Karpas-422 (cell line): Measurements from ENCODE around the gene UST. TPM values are rescaled to one million over a fixed set of nuclear protein-coding genes. Genes with fewer than 3 reads are reported as not detected.

Source experiments
- DNase-seq: peaks from one replicate; pipeline ENCODE4 v3.0.0-alpha.2; 2015
- H2AFZ ChIP-seq: fragments of 200-600 bp; sonication (generic); 2 replicates; pipeline ENCODE4 v1.6.1; 2014; ENCODE audit warnings: antibody characterized with exemption, low read length, mixed read lengths
- H3K27ac ChIP-seq: fragments of 200-600 bp; sonication (generic); 2 replicates; pipeline ENCODE4 v1.5.1; 2014; ENCODE audit warnings: mild to moderate bottlenecking, low read length, moderate library complexity
- H3K27me3 ChIP-seq: fragments of 200-600 bp; sonication (generic); 2 replicates; pipeline ENCODE4 v1.6.1; 2014; ENCODE audit warnings: low read length, mixed read lengths
- H3K36me3 ChIP-seq: fragments of 200-600 bp; sonication (generic); 2 replicates; pipeline ENCODE4 v1.6.1; 2014; ENCODE audit warnings: low read length, mixed read lengths; ENCODE audit not compliant: insufficient read depth
- H3K4me1 ChIP-seq: fragments of 200-600 bp; sonication (generic); 2 replicates; pipeline ENCODE4 v1.6.1; 2014; ENCODE audit warnings: mild to moderate bottlenecking, low read length, mixed read lengths
- H3K4me2 ChIP-seq: fragments of 200-600 bp; sonication (generic); 2 replicates; pipeline ENCODE4 v1.6.1; 2014; ENCODE audit warnings: low read length, low read depth, mild to moderate bottlenecking; ENCODE audit not compliant: poor library complexity, severe bottlenecking
- H3K4me3 ChIP-seq: fragments of 200-600 bp; sonication (generic); 2 replicates; pipeline ENCODE4 v1.5.1; 2014; ENCODE audit warnings: mild to moderate bottlenecking, antibody characterized with exemption, low read length, mixed read lengths
- H3K79me2 ChIP-seq: fragments of 200-600 bp; sonication (generic); 2 replicates; pipeline ENCODE4 v1.6.1; 2014; ENCODE audit warnings: mild to moderate bottlenecking, low read length, mixed read lengths
- H3K9ac ChIP-seq: fragments of 200-600 bp; sonication (generic); 2 replicates; pipeline ENCODE4 v1.6.0; 2014; ENCODE audit warnings: low read length
- H3K9me2 ChIP-seq: fragments of 200-600 bp; sonication (generic), shearing (Covaris generic); replicated peaks from 2 replicates; pipeline ENCODE4 v1.6.0; 2014; ENCODE audit warnings: mild to moderate bottlenecking, low read length, moderate library complexity; ENCODE audit not compliant: insufficient read depth
- H3K9me3 ChIP-seq: fragments of 300-700, 200-600 bp; sonication (generic); 2 replicates; pipeline ENCODE4 v1.6.1; 2014; ENCODE audit warnings: low read length, mixed read lengths
- H4K20me1 ChIP-seq: fragments of 200-600 bp; sonication (generic); 2 replicates; pipeline ENCODE4 v1.6.1; 2014; ENCODE audit warnings: mild to moderate bottlenecking, antibody characterized with exemption, low read length, low read depth; ENCODE audit not compliant: insufficient read depth
- total RNA-seq: library from RNA; depleted of rRNA; stranded (reverse); fragments of >200 nt; shearing (Covaris generic); gene quantifications from 2 replicates; pipeline ENCODE4 v1.2.3, GENCODE V29; 2014; ENCODE audit warnings: low replicate concordance

UST gene
- total RNA-seq, 1 experiment from 2014 or later: 0.15 TPM

- Histone ChIP-seq H3K4me2 (no peak overlapping the region), H3K9me3 (no peaks in the 10 kb centered on the region), H3K79me2 (no peaks in the 10 kb centered on the region), H3K4me3 (no peak overlapping the region), H3K36me3 (no peaks in the 10 kb centered on the region), H3K9ac (no peak overlapping the region), H3K27me3 (no peaks in the 10 kb centered on the region), H3K27ac (no peak overlapping the region), H3K9me2 (no peaks in the 10 kb centered on the region), H3K4me1 (0 out of 2 replicates have a peak, but pooled peaks cover 2% of the 10 kb centered on the region), H2AFZ (no peak overlapping the region), H4K20me1 (no peaks in the 10 kb centered on the region)
- DNase-seq: no peak
These were observed 338.2 kb downstream of the UST start for GRCh38 chr6:149084808-149085556.

- Histone ChIP-seq H3K4me3 (no peak overlapping the region), H3K9me2 (no peaks in the 10 kb centered on the region), H3K4me1 (0 out of 2 replicates have a peak, but pooled peaks cover 2% of the 10 kb centered on the region), H3K27me3 (no peaks in the 10 kb centered on the region), H3K9ac (no peak overlapping the region), H3K36me3 (no peaks in the 10 kb centered on the region), H3K4me2 (no peak overlapping the region), H3K79me2 (no peaks in the 10 kb centered on the region), H2AFZ (no peak overlapping the region), H4K20me1 (no peaks in the 10 kb centered on the region), H3K27ac (no peak overlapping the region), H3K9me3 (no peaks in the 10 kb centered on the region)
- no peak for DNase-seq
These were observed 338.7 kb downstream of the UST start for GRCh38 chr6:149085557-149085938.

DNA sequence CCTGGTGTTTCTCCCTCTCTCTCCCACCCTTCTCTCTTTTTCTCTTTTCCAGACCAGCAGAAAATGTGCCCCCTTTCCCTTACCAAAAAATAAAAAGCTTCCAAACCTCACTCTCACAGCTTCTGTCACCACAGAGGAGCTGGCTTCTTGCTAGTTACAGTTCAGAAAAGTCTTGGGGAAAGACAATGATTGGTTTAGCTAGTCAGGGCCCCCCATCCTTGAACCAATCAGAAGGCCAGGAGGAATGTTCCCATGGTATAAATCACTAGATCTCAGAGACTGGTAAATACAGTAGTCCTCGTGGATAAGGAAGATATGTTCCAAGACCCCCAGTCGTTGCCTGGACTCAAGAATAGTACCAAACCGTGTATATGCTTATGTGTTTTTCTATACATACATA lies 339.5 kb downstream of the UST start:
- no peaks in the 10 kb centered on the region for H3K79me2 ChIP-seq
- no peak overlapping the region for H3K27ac ChIP-seq
- no peak overlapping the region for H3K9ac ChIP-seq
- H3K4me2 ChIP-seq: no peak overlapping the region
- DNase-seq: no peak
- no peaks in the 10 kb centered on the region for H4K20me1 ChIP-seq
- H3K4me1 ChIP-seq: 0 out of 2 replicates have a peak, but pooled peaks cover 2% of the 10 kb centered on the region
- H2AFZ ChIP-seq: no peak overlapping the region
- no peaks in the 10 kb centered on the region for H3K27me3 ChIP-seq
- H3K4me3 ChIP-seq: no peak overlapping the region
- H3K36me3 ChIP-seq: no peaks in the 10 kb centered on the region
- no peaks in the 10 kb centered on the region for H3K9me3 ChIP-seq
- H3K9me2 ChIP-seq: no peaks in the 10 kb centered on the region

GRCh38 chr6:149087898-149088297 lies 341.1 kb downstream of the UST start:
- Histone ChIP-seq H2AFZ (no peak overlapping the region), H3K9ac (no peak overlapping the region), H3K27me3 (no peaks in the 10 kb centered on the region), H3K79me2 (no peaks in the 10 kb centered on the region), H3K9me3 (no peaks in the 10 kb centered on the region), H3K4me1 (no peaks in the 10 kb centered on the region), H3K36me3 (no peaks in the 10 kb centered on the region), H3K27ac (no peak overlapping the region), H3K4me3 (no peak overlapping the region), H3K4me2 (no peak overlapping the region), H3K9me2 (no peaks in the 10 kb centered on the region), H4K20me1 (no peaks in the 10 kb centered on the region)
- DNase-seq: no peak

DNA sequence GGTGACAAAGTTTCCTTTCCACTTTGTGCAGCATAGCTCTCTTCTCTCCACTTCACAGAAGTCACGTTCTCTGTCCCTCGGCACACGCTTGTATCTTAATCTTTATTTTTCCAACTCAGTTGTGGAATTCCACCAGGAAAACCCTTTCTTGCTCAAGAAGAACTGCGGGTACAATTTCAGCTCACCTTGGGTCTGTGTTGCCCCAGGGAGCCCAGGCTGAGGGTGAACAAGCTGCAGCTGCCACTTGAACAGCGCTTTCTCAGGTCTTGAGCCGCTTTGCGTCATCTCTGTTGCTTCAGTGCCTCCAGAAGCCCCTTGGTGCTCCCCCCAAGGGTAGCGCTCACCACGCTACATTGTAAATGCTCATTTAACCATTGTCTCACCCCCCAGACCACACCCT lies 341.5 kb downstream of the UST start:
- H3K79me2 ChIP-seq: no peaks in the 10 kb centered on the region
- H3K4me2 ChIP-seq: no peak overlapping the region
- no peaks in the 10 kb centered on the region for H3K36me3 ChIP-seq
- no peak overlapping the region for H2AFZ ChIP-seq
- H3K27me3 ChIP-seq: no peaks in the 10 kb centered on the region
- no peaks in the 10 kb centered on the region for H4K20me1 ChIP-seq
- no peak overlapping the region for H3K4me3 ChIP-seq
- H3K9me2 ChIP-seq: no peaks in the 10 kb centered on the region
- no peak for DNase-seq
- no peaks in the 10 kb centered on the region for H3K4me1 ChIP-seq
- no peaks in the 10 kb centered on the region for H3K9me3 ChIP-seq
- H3K9ac ChIP-seq: no peak overlapping the region
- no peak overlapping the region for H3K27ac ChIP-seq

GRCh38 chr6:149089510-149089909 lies 342.7 kb downstream of the UST start:
- Histone ChIP-seq H3K79me2 (no peaks in the 10 kb centered on the region), H3K9me3 (no peaks in the 10 kb centered on the region), H3K9ac (no peak overlapping the region), H4K20me1 (no peaks in the 10 kb centered on the region), H3K36me3 (no peaks in the 10 kb centered on the region), H3K4me3 (no peak overlapping the region), H3K4me2 (no peak overlapping the region), H2AFZ (no peak overlapping the region), H3K27ac (no peak overlapping the region), H3K27me3 (no peaks in the 10 kb centered on the region), H3K4me1 (no peaks in the 10 kb centered on the region), H3K9me2 (no peaks in the 10 kb centered on the region)
- no peak for DNase-seq

DNA sequence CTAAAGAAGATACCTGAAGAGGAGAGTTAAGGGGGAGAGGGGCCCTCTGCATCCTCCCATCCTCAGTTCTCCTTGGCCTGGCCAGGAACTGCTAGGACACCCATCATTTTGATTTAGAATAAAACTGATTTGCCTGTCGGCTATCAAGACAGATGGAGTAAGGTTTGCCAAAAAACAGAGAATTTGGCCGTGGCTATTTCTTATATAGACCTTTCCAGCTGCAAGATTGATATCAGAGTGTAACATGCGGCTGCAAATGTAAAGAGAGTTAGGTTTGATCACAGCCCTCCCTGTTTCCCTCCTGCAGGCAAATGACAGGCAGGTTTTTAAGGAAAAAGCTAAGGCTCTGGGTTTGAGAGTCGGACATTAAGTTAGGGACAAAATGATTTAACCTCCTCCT lies 344.1 kb downstream of the UST start:
- H3K36me3 ChIP-seq: no peaks in the 10 kb centered on the region
- no peaks in the 10 kb centered on the region for H3K79me2 ChIP-seq
- no peak overlapping the region for H3K27ac ChIP-seq
- no peak for DNase-seq
- H2AFZ ChIP-seq: no peak overlapping the region
- no peak overlapping the region for H3K9ac ChIP-seq
- no peaks in the 10 kb centered on the region for H3K4me1 ChIP-seq
- H3K4me3 ChIP-seq: no peak overlapping the region
- no peak overlapping the region for H3K4me2 ChIP-seq
- H4K20me1 ChIP-seq: no peaks in the 10 kb centered on the region
- no peaks in the 10 kb centered on the region for H3K9me3 ChIP-seq
- no peaks in the 10 kb centered on the region for H3K27me3 ChIP-seq
- H3K9me2 ChIP-seq: no peaks in the 10 kb centered on the region

DNA sequence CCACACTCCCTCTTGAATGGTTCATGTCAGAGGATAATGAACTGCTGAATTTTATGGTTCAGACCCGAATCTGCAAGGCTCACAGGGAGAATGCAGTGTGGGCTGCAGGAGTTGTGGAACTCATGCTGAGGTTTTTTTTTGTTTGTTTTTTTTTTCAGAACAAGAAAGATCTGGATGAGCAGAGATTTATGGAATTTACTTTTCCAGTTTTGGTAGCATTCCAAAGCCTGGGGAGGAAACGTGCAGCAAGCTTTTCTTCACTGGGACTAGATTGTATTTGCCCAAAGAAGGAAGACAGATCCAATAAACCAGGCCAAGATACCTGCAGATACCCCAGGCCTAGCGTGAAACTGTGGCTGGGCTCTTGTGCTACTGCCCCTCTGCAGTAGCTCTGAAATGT lies 346.8 kb downstream of the UST start:
- Histone ChIP-seq H3K4me1 (no peaks in the 10 kb centered on the region), H3K4me2 (no peak overlapping the region), H2AFZ (no peak overlapping the region), H3K36me3 (no peaks in the 10 kb centered on the region), H3K9me3 (no peaks in the 10 kb centered on the region), H3K27me3 (no peaks in the 10 kb centered on the region), H3K4me3 (no peak overlapping the region), H3K9ac (no peak overlapping the region), H4K20me1 (no peaks in the 10 kb centered on the region), H3K9me2 (no peaks in the 10 kb centered on the region; the same call in 1 of the 2 replicates), H3K27ac (no peak overlapping the region), H3K79me2 (no peaks in the 10 kb centered on the region)
- DNase-seq: no peak
